Activated naive CD4-positive, alpha-beta T cell treated with anti-CD3 and anti-CD28 coated beads, Interleukin-2, amount 50 U/mL, for 24 hours (primary cell): Measurements from ENCODE around the gene DPYSL4.
A peak's percentile ranks its signal among the peaks of the same experiment; 100 is the strongest.

Source experiments
- H3K27ac Mint-ChIP-seq: one replicate; pipeline ENCODE4 v1.8.0; 2021; ENCODE audit warnings: mild to moderate bottlenecking, mixed read lengths
- H3K27me3 Mint-ChIP-seq: one replicate; pipeline ENCODE4 v1.8.0; 2021; ENCODE audit warnings: mixed read lengths
- H3K36me3 Mint-ChIP-seq: one replicate; pipeline ENCODE4 v1.8.0; 2021; ENCODE audit warnings: mixed read lengths
- H3K4me1 Mint-ChIP-seq: one replicate; pipeline ENCODE4 v1.8.0; 2021; ENCODE audit warnings: mixed read lengths
- H3K4me3 Mint-ChIP-seq: one replicate; pipeline ENCODE4 v1.8.0; 2021; ENCODE audit warnings: mild to moderate bottlenecking, mixed read lengths
- H3K9me3 Mint-ChIP-seq: one replicate; pipeline ENCODE4 v1.8.0; 2021; ENCODE audit warnings: mixed read lengths

DPYSL4 gene

GRCh38 chr10:132229834-132230556, 43.2 kb downstream of the DPYSL4 start:
- H3K9me3 Mint-ChIP-seq, result no peaks in the 10 kb centered on the region
- H3K27ac Mint-ChIP-seq, result peak overlapping the region; percentile 96
- no peaks in the 10 kb centered on the region for H3K36me3 Mint-ChIP-seq
- H3K27me3 Mint-ChIP-seq, result no peaks in the 10 kb centered on the region
- peaks cover 31% of the 10 kb centered on the region for H3K4me1 Mint-ChIP-seq
- H3K4me3 Mint-ChIP-seq, result peak overlapping the region; percentile 85

GRCh38 chr10:132230557-132231210, 43.9 kb downstream of the DPYSL4 start:
- Mint-ChIP-seq H3K27me3 (no peaks in the 10 kb centered on the region), H3K27ac (peak overlapping the region; percentile 62), H3K36me3 (no peaks in the 10 kb centered on the region), H3K4me3 (peak overlapping the region; percentile 61), H3K9me3 (no peaks in the 10 kb centered on the region), H3K4me1 (peaks cover 31% of the 10 kb centered on the region)

- Mint-ChIP-seq H3K4me3 (peak overlapping the region; percentile 3), H3K9me3 (no peaks in the 10 kb centered on the region), H3K4me1 (peaks cover 31% of the 10 kb centered on the region), H3K27me3 (no peaks in the 10 kb centered on the region), H3K36me3 (no peaks in the 10 kb centered on the region), H3K27ac (no peak overlapping the region)
These were observed 44.9 kb downstream of the DPYSL4 start for GRCh38 chr10:132231656-132232022.

GRCh38 chr10:132232023-132232951, 45.5 kb downstream of the DPYSL4 start:
- Mint-ChIP-seq H3K4me3 (peak overlapping the region; percentile 56), H3K9me3 (no peaks in the 10 kb centered on the region), H3K27ac (peak overlapping the region; percentile 59), H3K4me1 (peaks cover 31% of the 10 kb centered on the region), H3K27me3 (no peaks in the 10 kb centered on the region), H3K36me3 (no peaks in the 10 kb centered on the region)

GRCh38 chr10:132232981-132233380, 46.2 kb downstream of the DPYSL4 start:
- peak overlapping the region; percentile 59 for H3K27ac Mint-ChIP-seq
- H3K9me3 Mint-ChIP-seq, result no peaks in the 10 kb centered on the region
- peaks cover 31% of the 10 kb centered on the region for H3K4me1 Mint-ChIP-seq
- H3K27me3 Mint-ChIP-seq, result no peaks in the 10 kb centered on the region
- no peaks in the 10 kb centered on the region for H3K36me3 Mint-ChIP-seq
- H3K4me3 Mint-ChIP-seq, result no peak overlapping the region

- no peak overlapping the region for H3K4me3 Mint-ChIP-seq
- H3K4me1 Mint-ChIP-seq, result peaks cover 31% of the 10 kb centered on the region
- no peak overlapping the region for H3K27ac Mint-ChIP-seq
- H3K9me3 Mint-ChIP-seq, result no peaks in the 10 kb centered on the region
- no peaks in the 10 kb centered on the region for H3K27me3 Mint-ChIP-seq
- no peaks in the 10 kb centered on the region for H3K36me3 Mint-ChIP-seq
These were observed 46.8 kb downstream of the DPYSL4 start for GRCh38 chr10:132233501-132234085.

GRCh38 chr10:132234860-132235259, 48.1 kb downstream of the DPYSL4 start:
- Mint-ChIP-seq H3K36me3 (no peaks in the 10 kb centered on the region), H3K4me1 (peaks cover 25% of the 10 kb centered on the region), H3K27ac (no peak overlapping the region), H3K27me3 (no peaks in the 10 kb centered on the region), H3K9me3 (no peaks in the 10 kb centered on the region), H3K4me3 (no peak overlapping the region)

- H3K36me3 Mint-ChIP-seq, result no peaks in the 10 kb centered on the region
- peaks cover 19% of the 10 kb centered on the region for H3K4me1 Mint-ChIP-seq
- H3K9me3 Mint-ChIP-seq, result no peaks in the 10 kb centered on the region
- H3K4me3 Mint-ChIP-seq, result no peak overlapping the region
- no peak overlapping the region for H3K27ac Mint-ChIP-seq
- H3K27me3 Mint-ChIP-seq, result no peaks in the 10 kb centered on the region
These were observed 49.4 kb downstream of the DPYSL4 start for GRCh38 chr10:132236161-132236560.

GRCh38 chr10:132236881-132237280, 50.1 kb downstream of the DPYSL4 start:
- Mint-ChIP-seq H3K27ac (no peak overlapping the region), H3K4me1 (peaks cover 11% of the 10 kb centered on the region), H3K27me3 (no peaks in the 10 kb centered on the region), H3K36me3 (no peaks in the 10 kb centered on the region), H3K4me3 (no peak overlapping the region), H3K9me3 (no peaks in the 10 kb centered on the region)

- no peaks in the 10 kb centered on the region for H3K27me3 Mint-ChIP-seq
- H3K4me3 Mint-ChIP-seq, result no peak overlapping the region
- H3K36me3 Mint-ChIP-seq, result no peaks in the 10 kb centered on the region
- peaks cover 6% of the 10 kb centered on the region for H3K4me1 Mint-ChIP-seq
- H3K27ac Mint-ChIP-seq, result no peak overlapping the region
- H3K9me3 Mint-ChIP-seq, result no peaks in the 10 kb centered on the region
These were observed 50.6 kb downstream of the DPYSL4 start for GRCh38 chr10:132237396-132237795.

GRCh38 chr10:132237871-132238270, 51.1 kb downstream of the DPYSL4 start:
- H3K27ac Mint-ChIP-seq, result no peak overlapping the region
- no peaks in the 10 kb centered on the region for H3K27me3 Mint-ChIP-seq
- no peaks in the 10 kb centered on the region for H3K9me3 Mint-ChIP-seq
- no peaks in the 10 kb centered on the region for H3K36me3 Mint-ChIP-seq
- H3K4me1 Mint-ChIP-seq, result peaks cover 1% of the 10 kb centered on the region
- H3K4me3 Mint-ChIP-seq, result no peak overlapping the region

GRCh38 chr10:132238371-132239125, 51.8 kb downstream of the DPYSL4 start:
- H3K27ac Mint-ChIP-seq, result no peak overlapping the region
- H3K4me1 Mint-ChIP-seq, result no peaks in the 10 kb centered on the region
- no peaks in the 10 kb centered on the region for H3K9me3 Mint-ChIP-seq
- H3K27me3 Mint-ChIP-seq, result no peaks in the 10 kb centered on the region
- H3K4me3 Mint-ChIP-seq, result no peak overlapping the region
- no peaks in the 10 kb centered on the region for H3K36me3 Mint-ChIP-seq

- H3K9me3 Mint-ChIP-seq, result no peaks in the 10 kb centered on the region
- no peaks in the 10 kb centered on the region for H3K4me1 Mint-ChIP-seq
- H3K27me3 Mint-ChIP-seq, result no peaks in the 10 kb centered on the region
- no peak overlapping the region for H3K27ac Mint-ChIP-seq
- no peak overlapping the region for H3K4me3 Mint-ChIP-seq
- no peaks in the 10 kb centered on the region for H3K36me3 Mint-ChIP-seq
These were observed 52.6 kb downstream of the DPYSL4 start for GRCh38 chr10:132239126-132240031.

GRCh38 chr10:132240156-132240555, 53.4 kb downstream of the DPYSL4 start:
- H3K27ac Mint-ChIP-seq, result no peak overlapping the region
- no peaks in the 10 kb centered on the region for H3K36me3 Mint-ChIP-seq
- H3K4me3 Mint-ChIP-seq, result no peak overlapping the region
- no peaks in the 10 kb centered on the region for H3K9me3 Mint-ChIP-seq
- H3K4me1 Mint-ChIP-seq, result no peaks in the 10 kb centered on the region
- H3K27me3 Mint-ChIP-seq, result no peaks in the 10 kb centered on the region
